Natural killer cell (primary cell): ENCODE data around the gene SPATS2L. TPM values are rescaled to one million over a fixed set of nuclear protein-coding genes. Genes with fewer than 3 reads are reported as not detected.
"Not testable (repeated sequence)": the region's sequence is repeated elsewhere in the genome, so short reads cannot be mapped to it uniquely, and the experiment has no call there.

Experiments used
- ATAC-seq, 3 donors: fragments of 150-1000 bp in 2 of 3; fragments of 200-7000 bp in 1 of 3; cut with Tn5 transposase; 1 replicate in 1 of 3; 2 replicates in 2 of 3; pipeline ENCODE4 v1.10.0; 2021; ENCODE audit warnings: mild to moderate bottlenecking in 2 of 3, moderate library complexity in 2 of 3
- DNase-seq, 2 donors: peaks; one replicate each; pipeline versions ENCODE4 v3.0.0 to v3.0.0-alpha.2; 2013 to 2021; ENCODE audit warnings: mixed read lengths in 1 of 2
- H3K27ac ChIP-seq: one replicate; pipeline ENCODE4 v1.5.1; 2013; ENCODE audit warnings: mild to moderate bottlenecking, low read length
- H3K27me3 ChIP-seq: one replicate; pipeline ENCODE4 v1.6.1; 2013; ENCODE audit warnings: low read length; ENCODE audit not compliant: control insufficient read depth, insufficient read depth
- H3K36me3 ChIP-seq: one replicate; pipeline ENCODE4 v1.6.1; 2013; ENCODE audit warnings: low read length; ENCODE audit not compliant: control insufficient read depth, insufficient read depth
- H3K4me1 ChIP-seq: one replicate; pipeline ENCODE4 v1.6.1; 2013; ENCODE audit warnings: low read length; ENCODE audit not compliant: control insufficient read depth, insufficient read depth
- H3K4me3 ChIP-seq: one replicate; pipeline ENCODE4 v1.5.1; 2013; ENCODE audit warnings: low read length
- H3K9me3 ChIP-seq: one replicate; pipeline ENCODE4 v1.6.1; 2013; ENCODE audit warnings: low read length; ENCODE audit not compliant: control insufficient read depth, insufficient read depth
- H3K27ac Mint-ChIP-seq, 2 donors: one replicate each; pipeline ENCODE4 v1.8.0; 2022; ENCODE audit warnings: mild to moderate bottlenecking in 2 of 2, mixed read lengths in 2 of 2, moderate library complexity in 1 of 2
- H3K27me3 Mint-ChIP-seq, 2 donors: one replicate each; pipeline ENCODE4 v1.8.0; 2022; ENCODE audit warnings: low read depth in 2 of 2, mixed read lengths in 2 of 2
- H3K36me3 Mint-ChIP-seq: one replicate; pipeline ENCODE4 v1.8.0; 2022; ENCODE audit warnings: mixed read lengths
- H3K4me1 Mint-ChIP-seq, 2 donors: one replicate each; pipeline ENCODE4 v1.8.0; 2022; ENCODE audit warnings: mixed read lengths in 2 of 2
- H3K4me3 Mint-ChIP-seq: one replicate; pipeline ENCODE4 v1.8.0; 2022; ENCODE audit warnings: mild to moderate bottlenecking, moderate library complexity, mixed read lengths
- H3K9me3 Mint-ChIP-seq, 2 donors: one replicate each; pipeline ENCODE4 v1.8.0; 2022; ENCODE audit warnings: mixed read lengths in 2 of 2
- CTCF ChIP-seq: fragments of 200-600 bp; IDR thresholded peaks from one replicate; pipeline ENCODE4 v1.8.0; 2022; ENCODE audit warnings: antibody characterized with exemption
- WGBS: methylation state at CpG from one replicate; pipeline ENCODE4 v1.1.7; 2013; ENCODE audit warnings: missing lambda C conversion rate; ENCODE audit not compliant: insufficient coverage; 5-methylcytosine and 5-hydroxymethylcytosine counted together
- intact Hi-C: fragments of 100-400 bp; cut with micrococcal nuclease; formaldehyde crosslinking; loops from one replicate; pipeline ENCODE4 v1.14.2; 2022
- total RNA-seq, 4 donors: library from RNA; stranded (reverse); fragments of 120-200 nt in 1 of 4; gene quantifications; one replicate each; pipeline versions ENCODE4 v1.2.3 to v1.2.4, GENCODE V29; 2013 to 2022

The SPATS2L gene
- total RNA-seq, 3 donors from 2014 or later (not counting 1 experiment from before 2014, with no cell fraction given) = 3.8 to 10.9 (median 4.4) TPM

- H3K27ac Mint-ChIP-seq = no peak overlapping the region
- H3K27me3 ChIP-seq = no peaks in the 10 kb centered on the region
- TF ChIP-seq CTCF = no peak
- H3K27me3 Mint-ChIP-seq = no peaks in the 10 kb centered on the region
- no peak overlapping the region for H3K4me3 Mint-ChIP-seq
- no peaks in the 10 kb centered on the region for H3K9me3 ChIP-seq
- no peaks in the 10 kb centered on the region for H3K36me3 ChIP-seq
- DNase-seq = no peak
- H3K4me1 ChIP-seq = no peaks in the 10 kb centered on the region
- no peaks in the 10 kb centered on the region for H3K36me3 Mint-ChIP-seq
- intact Hi-C loops = no loop called here
- H3K4me3 ChIP-seq = no peak overlapping the region
- ATAC-seq = no peak
- no CpG with 5 or more reads among the region's 1 CpG for WGBS
- H3K27ac ChIP-seq = no peak overlapping the region
- no peaks in the 10 kb centered on the region for H3K9me3 Mint-ChIP-seq
- peaks cover 0 to 5% of the 10 kb centered on the region in 2 donors for H3K4me1 Mint-ChIP-seq
Measured at GRCh38 chr2:200342654-200343053, 36.2 kb downstream of the SPATS2L start.

- H3K4me3 ChIP-seq, H3K9me3 ChIP-seq, H3K27me3 Mint-ChIP-seq, DNase-seq, H3K4me1 ChIP-seq, H3K4me3 Mint-ChIP-seq, H3K27ac Mint-ChIP-seq, H3K9me3 Mint-ChIP-seq, ATAC-seq, H3K4me1 Mint-ChIP-seq, H3K36me3 ChIP-seq, H3K27me3 ChIP-seq, H3K36me3 Mint-ChIP-seq, intact Hi-C loops, H3K27ac ChIP-seq: not testable (repeated sequence)
- WGBS = 100% methylated on average over 1 of the region's 1 CpG
Measured at GRCh38 chr2:200344202-200344601, 37.7 kb downstream of the SPATS2L start.

- Histone ChIP-seq H3K4me1 (no peaks in the 10 kb centered on the region), H3K9me3 (no peaks in the 10 kb centered on the region), H3K4me3 (no peak overlapping the region), H3K27me3 (no peaks in the 10 kb centered on the region), H3K36me3 (no peaks in the 10 kb centered on the region), H3K27ac (no peak overlapping the region)
- TF ChIP-seq CTCF = no peak
- H3K27me3 Mint-ChIP-seq = no peaks in the 10 kb centered on the region
- no peak overlapping the region for H3K27ac Mint-ChIP-seq
- H3K4me3 Mint-ChIP-seq = no peak overlapping the region
- no peak for DNase-seq
- H3K36me3 Mint-ChIP-seq = no peaks in the 10 kb centered on the region
- no peak for ATAC-seq
- intact Hi-C loops = no loop called here
- no peaks in the 10 kb centered on the region for H3K9me3 Mint-ChIP-seq
- no peaks in the 10 kb centered on the region for H3K4me1 Mint-ChIP-seq
- no CpG with 5 or more reads among the region's 1 CpG for WGBS
Measured at GRCh38 chr2:200345975-200346374, 39.5 kb downstream of the SPATS2L start.

GRCh38 chr2:200347301-200347700 is 40.8 kb downstream of the SPATS2L start:
- no peak overlapping the region for H3K27ac Mint-ChIP-seq
- Histone ChIP-seq H3K9me3 (no peaks in the 10 kb centered on the region), H3K27ac (no peak overlapping the region), H3K36me3 (no peaks in the 10 kb centered on the region), H3K4me1 (no peaks in the 10 kb centered on the region), H3K4me3 (no peak overlapping the region), H3K27me3 (no peaks in the 10 kb centered on the region)
- H3K4me3 Mint-ChIP-seq = no peak overlapping the region
- H3K9me3 Mint-ChIP-seq = no peaks in the 10 kb centered on the region
- no peaks in the 10 kb centered on the region for H3K27me3 Mint-ChIP-seq
- no peaks in the 10 kb centered on the region for H3K4me1 Mint-ChIP-seq
- H3K36me3 Mint-ChIP-seq = no peaks in the 10 kb centered on the region
- no peak for DNase-seq
- intact Hi-C loops = no loop called here
- ATAC-seq = no peak
- TF ChIP-seq CTCF = no peak
- WGBS = 95% methylated on average over 3 of the region's 3 CpGs
